GM21390 (cell line): Measurements from ENCODE around the gene CD37.
"Not testable (repeated sequence)": the region's sequence is repeated elsewhere in the genome, so short reads cannot be mapped to it uniquely, and the experiment has no call there.

Experiments used
- ATAC-seq: cut with Tn5 transposase; IDR thresholded peaks from one replicate; pipeline ENCODE4 v1.9.1; 2021; ENCODE audit not compliant: unreplicated experiment

The CD37 gene

DNA sequence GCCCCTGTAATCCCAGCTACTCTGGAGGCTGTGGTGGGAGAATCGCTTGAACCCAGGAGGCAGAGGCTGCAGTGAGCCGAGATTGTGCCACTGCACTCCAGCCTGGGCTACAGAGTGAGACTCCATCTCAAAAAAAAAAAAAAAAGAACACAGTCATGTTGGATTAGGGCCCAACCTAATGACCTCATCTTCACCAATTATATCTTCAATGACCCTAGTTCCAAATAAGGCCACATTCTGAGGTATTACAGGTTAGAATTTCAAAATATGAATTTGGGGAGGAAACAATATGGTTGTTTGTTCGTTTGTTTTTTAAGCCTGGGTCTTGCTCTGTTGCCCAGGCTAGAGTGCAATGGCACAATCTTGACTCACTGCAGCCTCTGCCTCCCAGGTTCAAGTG lies 38.0 kb downstream of the CD37 start:
- not testable (repeated sequence) for ATAC-seq

DNA sequence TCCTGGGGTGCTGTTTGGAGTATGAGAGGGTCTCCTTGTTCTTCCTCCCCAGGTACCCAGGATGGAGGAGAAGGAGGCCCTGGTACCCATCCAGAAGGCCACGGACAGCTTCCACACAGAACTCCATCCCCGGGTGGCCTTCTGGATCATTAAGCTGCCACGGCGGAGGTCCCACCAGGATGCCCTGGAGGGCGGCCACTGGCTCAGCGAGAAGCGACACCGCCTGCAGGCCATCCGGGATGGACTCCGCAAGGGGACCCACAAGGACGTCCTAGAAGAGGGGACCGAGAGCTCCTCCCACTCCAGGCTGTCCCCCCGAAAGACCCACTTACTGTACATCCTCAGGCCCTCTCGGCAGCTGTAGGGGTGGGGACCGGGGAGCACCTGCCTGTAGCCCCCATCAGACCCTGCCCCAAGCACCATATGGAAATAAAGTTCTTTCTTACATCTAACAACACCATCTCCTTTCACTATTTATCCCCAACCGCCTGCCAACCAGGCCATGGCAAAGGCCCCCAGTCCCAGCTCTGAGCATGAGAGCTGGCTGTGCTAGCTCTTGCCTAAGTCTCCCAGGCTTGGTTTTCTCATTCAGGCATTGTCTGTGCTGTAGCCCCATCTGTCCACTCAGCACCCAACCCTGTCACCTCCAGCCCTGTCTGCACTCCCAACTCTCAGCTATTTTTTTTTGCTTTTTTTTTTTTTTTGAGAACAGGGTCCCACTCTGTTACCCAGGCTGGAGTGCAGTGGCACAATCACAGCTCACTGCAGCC lies 39.6 kb downstream of the CD37 start:
- no peak for ATAC-seq

DNA sequence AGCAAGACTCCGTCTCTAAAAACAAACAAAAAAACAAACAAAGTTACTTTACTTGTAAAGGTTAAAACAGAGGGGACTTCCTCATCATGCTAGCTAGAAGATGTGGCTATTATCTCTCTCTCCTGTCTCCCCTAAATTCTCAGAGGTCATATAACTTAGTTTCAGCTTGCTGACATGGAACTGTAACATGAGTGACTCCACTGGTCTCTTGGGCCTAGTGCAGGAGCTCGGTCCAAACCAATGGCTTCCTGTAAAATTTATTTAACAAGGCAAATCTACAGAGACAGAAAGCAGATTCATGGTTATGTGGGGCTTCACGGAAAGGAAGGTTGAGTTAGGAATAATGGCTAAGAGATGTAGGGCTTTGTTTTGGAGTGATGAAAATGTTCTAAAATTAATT lies 43.3 kb downstream of the CD37 start:
- no peak for ATAC-seq

DNA sequence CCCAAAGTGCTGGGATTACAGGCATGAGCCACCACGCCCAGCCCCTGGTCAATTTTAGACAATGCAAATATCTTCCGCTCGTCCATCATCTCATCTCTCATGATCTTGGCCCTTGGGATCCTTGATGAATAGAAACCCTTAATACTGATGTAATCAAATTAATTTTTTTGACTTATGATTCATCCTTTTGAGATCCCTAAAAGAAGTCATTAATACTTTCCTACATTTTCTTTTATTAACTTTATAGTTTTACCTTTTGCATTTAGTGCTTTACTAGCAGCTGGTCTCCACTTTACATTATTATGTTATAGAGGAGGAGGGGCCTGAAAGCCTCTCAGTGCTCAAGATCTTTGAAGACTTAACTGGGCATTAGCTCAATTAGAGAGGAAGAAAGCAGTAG lies 45.2 kb downstream of the CD37 start:
- no peak for ATAC-seq

DNA sequence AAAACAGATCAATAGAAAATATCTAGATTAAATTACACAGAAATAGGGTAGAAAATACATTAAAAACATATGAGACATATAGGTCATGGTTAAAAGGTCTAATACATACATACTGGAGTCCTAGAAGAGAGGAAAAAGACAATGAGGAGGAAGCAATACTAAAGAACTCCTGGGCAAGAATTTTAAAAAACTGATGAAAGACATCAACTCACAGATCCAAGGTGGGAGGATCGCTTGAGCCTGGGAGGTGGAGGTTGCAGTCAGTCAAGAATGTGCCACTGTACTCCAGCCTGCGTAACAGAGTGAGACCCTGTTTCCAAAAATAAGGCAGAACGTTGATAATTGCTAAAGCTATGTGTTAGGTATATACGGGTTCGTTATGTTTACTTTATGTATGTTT lies 47.4 kb downstream of the CD37 start:
- ATAC-seq, result no peak

DNA sequence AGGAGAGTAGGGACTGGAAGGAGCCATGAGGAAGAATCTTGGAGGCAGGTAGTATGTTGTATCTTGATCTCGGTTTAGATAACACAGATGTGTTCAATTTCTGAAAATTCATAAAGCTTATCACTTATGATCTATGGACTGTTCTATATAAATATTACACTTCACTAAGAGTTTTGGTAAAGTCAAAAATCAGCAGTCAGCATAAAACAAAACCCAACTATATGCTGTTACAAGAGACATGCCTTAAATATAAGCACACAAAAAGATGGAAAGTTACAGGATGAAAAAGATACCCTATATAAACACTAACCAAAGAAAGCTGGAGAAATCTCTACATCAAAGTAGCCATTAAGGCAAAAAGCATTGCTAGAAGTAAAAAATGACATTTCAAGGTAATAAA lies 48.4 kb downstream of the CD37 start:
- no peak for ATAC-seq

DNA sequence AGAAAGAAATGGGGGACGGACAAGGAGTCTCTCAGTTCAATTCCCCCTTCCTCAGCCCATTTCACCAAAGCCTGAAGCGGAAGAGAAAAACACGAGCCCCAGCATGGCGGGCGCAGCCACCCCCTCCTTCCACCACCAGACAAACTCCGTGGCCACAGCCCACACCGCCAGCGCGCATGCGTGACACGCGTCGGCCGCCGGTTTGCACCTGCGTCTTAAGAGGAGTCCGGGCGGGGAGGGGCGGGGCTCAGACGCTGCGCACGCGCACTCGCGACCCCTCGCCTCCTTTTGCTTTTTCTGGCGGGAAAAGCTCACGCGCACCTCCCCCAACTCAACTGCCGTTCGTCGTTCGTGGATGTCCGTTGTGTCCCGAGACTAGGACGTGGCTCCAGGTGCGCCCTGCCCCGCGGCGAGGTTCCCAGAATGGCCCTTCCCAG lies 52.7 kb downstream of the CD37 start, which contains the start of gene KASH5:
Gene KASH5 (plus strand): TSS at position 314 of the 437 bp plus-strand sequence. CDS start 2,635 bp downstream, outside the sequence.
- ATAC-seq, result no peak

DNA sequence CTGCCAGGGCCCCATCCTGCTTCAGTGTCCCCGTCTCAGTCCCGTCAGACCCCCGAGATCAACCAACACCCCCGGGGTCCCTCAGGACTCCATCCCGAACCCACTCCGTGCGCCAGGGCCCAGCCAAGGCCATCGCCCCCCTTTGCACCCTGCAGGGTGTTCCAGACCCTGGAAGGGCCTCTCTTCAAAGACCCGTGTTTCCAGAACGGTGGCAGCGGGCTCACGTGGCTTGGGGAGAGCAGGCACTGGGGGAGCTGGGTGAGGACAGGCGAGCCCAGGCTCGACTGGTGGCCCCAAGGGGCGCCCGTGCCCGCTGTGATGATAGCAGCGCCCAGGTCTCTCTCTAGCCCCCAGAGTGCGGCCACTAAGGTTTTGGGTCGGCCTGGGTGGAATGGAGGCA lies 54.2 kb downstream of the CD37 start:
- no peak for ATAC-seq
